Neural crest cell (in vitro differentiated cells): ENCODE measurements around the gene RFC1. TPM values are rescaled to one million over a fixed set of nuclear protein-coding genes. Genes with fewer than 3 reads are reported as not detected.
"Not testable (repeated sequence)": the region's sequence is repeated elsewhere in the genome, so short reads cannot be mapped to it uniquely, and the experiment has no call there.

ENCODE experiments used
- DNase-seq: peaks from one replicate; pipeline ENCODE4 v3.0.0; 2021; ENCODE audit warnings: low read depth, mixed read lengths, low spot score
- H3K27ac Mint-ChIP-seq: one replicate; pipeline ENCODE4 v1.8.0; 2021; ENCODE audit warnings: mild to moderate bottlenecking, mixed read lengths; ENCODE audit not compliant: unreplicated experiment
- H3K27me3 Mint-ChIP-seq: 2 replicates; pipeline ENCODE4 v1.8.0; 2021; ENCODE audit warnings: low read depth, mild to moderate bottlenecking, mixed read lengths
- H3K36me3 Mint-ChIP-seq: 2 replicates; pipeline ENCODE4 v1.8.0; 2021; ENCODE audit warnings: low read depth, mild to moderate bottlenecking, mixed read lengths
- H3K4me1 Mint-ChIP-seq: 2 replicates; pipeline ENCODE4 v1.8.0; 2021; ENCODE audit warnings: mixed read lengths
- H3K4me3 Mint-ChIP-seq: one replicate; pipeline ENCODE4 v1.8.0; 2021; ENCODE audit warnings: mild to moderate bottlenecking, mixed read lengths
- H3K9me3 Mint-ChIP-seq: 2 replicates; pipeline ENCODE4 v1.8.0; 2021; ENCODE audit warnings: mixed read lengths
- total RNA-seq: library from RNA; stranded (reverse); gene quantifications from 2 replicates; pipeline ENCODE4 v1.2.1, GENCODE V29; 2021
- TF ChIP-seq, protein P1 (sequence below): fragments of 200-600 bp; sonication (generic); conservative IDR thresholded peaks from 2 replicates; pipeline ENCODE4 v1.5.0; 2021; ENCODE audit warnings: antibody characterized with exemption, mild to moderate bottlenecking

The RFC1 gene
- total RNA-seq, 1 donor from 2014 or later, result 69.3 TPM

DNA sequence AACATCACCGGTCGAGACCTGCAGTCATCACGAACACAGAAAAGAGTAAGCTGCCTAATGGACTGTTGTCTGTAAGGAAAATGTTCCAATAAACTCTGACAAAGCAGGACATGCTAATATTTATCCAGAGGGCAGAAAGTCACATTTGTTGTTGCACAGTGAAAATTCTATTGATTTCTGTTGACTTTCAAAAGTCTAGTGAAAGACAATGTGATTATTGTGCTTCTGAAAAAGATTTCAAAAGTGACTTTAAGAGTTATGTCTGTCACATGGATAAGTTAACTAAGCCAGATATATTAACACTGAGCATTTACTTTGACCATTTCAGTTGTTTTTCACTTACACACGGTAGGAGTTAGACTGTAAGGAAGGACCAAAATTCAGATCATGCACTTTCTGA, 9.3 kb upstream of the RFC1 start:
- Mint-ChIP-seq H3K36me3 (peaks cover 16% of the 10 kb centered on the region), H3K4me1 (no peaks in the 10 kb centered on the region)
- TF ChIP-seq, protein P1, sequence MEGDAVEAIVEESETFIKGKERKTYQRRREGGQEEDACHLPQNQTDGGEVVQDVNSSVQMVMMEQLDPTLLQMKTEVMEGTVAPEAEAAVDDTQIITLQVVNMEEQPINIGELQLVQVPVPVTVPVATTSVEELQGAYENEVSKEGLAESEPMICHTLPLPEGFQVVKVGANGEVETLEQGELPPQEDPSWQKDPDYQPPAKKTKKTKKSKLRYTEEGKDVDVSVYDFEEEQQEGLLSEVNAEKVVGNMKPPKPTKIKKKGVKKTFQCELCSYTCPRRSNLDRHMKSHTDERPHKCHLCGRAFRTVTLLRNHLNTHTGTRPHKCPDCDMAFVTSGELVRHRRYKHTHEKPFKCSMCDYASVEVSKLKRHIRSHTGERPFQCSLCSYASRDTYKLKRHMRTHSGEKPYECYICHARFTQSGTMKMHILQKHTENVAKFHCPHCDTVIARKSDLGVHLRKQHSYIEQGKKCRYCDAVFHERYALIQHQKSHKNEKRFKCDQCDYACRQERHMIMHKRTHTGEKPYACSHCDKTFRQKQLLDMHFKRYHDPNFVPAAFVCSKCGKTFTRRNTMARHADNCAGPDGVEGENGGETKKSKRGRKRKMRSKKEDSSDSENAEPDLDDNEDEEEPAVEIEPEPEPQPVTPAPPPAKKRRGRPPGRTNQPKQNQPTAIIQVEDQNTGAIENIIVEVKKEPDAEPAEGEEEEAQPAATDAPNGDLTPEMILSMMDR, result no peak

GRCh38 chr4:39371209-39371608, 5.0 kb upstream of the RFC1 start:
- H3K4me3 Mint-ChIP-seq, H3K27ac Mint-ChIP-seq, H3K4me1 Mint-ChIP-seq, DNase-seq: not testable (repeated sequence)
- Mint-ChIP-seq H3K27me3 (peaks cover 31% of the 10 kb centered on the region), H3K9me3 (peaks cover 13% of the 10 kb centered on the region), H3K36me3 (peaks cover 14% of the 10 kb centered on the region)

More for the DNA sequence above, 9.3 kb upstream of the RFC1 start:
- Mint-ChIP-seq H3K4me3 (no peak overlapping the region), H3K9me3 (peaks cover 10% of the 10 kb centered on the region), H3K27ac (no peak overlapping the region), H3K27me3 (peaks cover 53% of the 10 kb centered on the region)
- no peak for DNase-seq

DNA sequence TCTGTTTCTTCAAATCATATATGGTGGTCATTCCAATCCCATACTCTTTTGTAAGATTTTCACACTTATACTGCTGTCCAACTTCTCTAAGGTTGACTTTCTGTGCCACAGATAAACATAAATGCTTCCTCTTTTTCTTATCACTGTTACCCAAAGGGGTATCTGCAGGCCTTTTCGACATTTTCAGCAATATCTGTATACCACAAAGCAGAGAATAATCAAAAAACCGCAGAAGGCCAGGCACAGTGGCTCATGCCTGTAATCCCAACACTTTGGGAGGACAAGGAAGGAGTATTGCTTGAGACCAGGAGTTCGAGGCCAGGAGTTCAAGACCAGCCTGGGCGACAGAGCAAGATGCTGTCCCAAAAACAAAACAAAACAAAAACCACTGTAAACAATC, 3.1 kb upstream of the RFC1 start:
- no peak for DNase-seq
- Mint-ChIP-seq H3K4me1 (peaks cover 13% of the 10 kb centered on the region), H3K9me3 (peaks cover 9% of the 10 kb centered on the region), H3K27ac (no peak overlapping the region), H3K27me3 (peaks cover 19% of the 10 kb centered on the region), H3K36me3 (peaks cover 14% of the 10 kb centered on the region), H3K4me3 (no peak overlapping the region)
- TF ChIP-seq, protein P1, result no peak

GRCh38 chr4:39367166-39367565, 1.0 kb upstream of the RFC1 start:
- TF ChIP-seq, protein P1, result no peak
- Mint-ChIP-seq H3K36me3 (peaks cover 9% of the 10 kb centered on the region), H3K4me1 (peaks cover 24% of the 10 kb centered on the region), H3K27me3 (peaks cover 17% of the 10 kb centered on the region), H3K4me3 (peak overlapping the region; percentile 97), H3K27ac (no peak overlapping the region), H3K9me3 (peaks cover 9% of the 10 kb centered on the region)
- no peak for DNase-seq

DNA sequence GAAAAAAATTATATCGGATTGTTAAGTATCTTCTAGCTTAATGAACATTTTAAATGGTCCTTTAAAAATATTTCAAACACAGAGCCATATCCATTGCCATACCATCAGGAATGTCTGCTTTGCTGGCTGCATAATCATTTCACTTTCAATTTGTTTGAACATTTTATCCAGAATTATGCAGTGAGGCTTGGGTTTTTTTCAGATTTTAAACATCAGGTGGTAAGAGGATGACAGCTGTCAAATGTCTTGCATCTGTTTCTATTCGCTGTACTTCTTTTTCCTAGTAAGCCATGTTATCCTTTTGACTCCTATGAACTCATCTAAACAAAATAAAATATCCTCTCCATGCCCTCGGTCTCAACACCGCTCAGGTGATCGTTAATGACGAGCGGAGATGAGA, 802 bp downstream of the RFC1 start:
- peak overlapping the region; percentile 97 for H3K4me3 Mint-ChIP-seq
- peaks cover 14% of the 10 kb centered on the region for H3K27me3 Mint-ChIP-seq
- no peak for DNase-seq
- peaks cover 25% of the 10 kb centered on the region for H3K4me1 Mint-ChIP-seq
- H3K9me3 Mint-ChIP-seq, result peaks cover 7% of the 10 kb centered on the region
- H3K27ac Mint-ChIP-seq, result peak overlapping the region; percentile 98
- peaks cover 3% of the 10 kb centered on the region for H3K36me3 Mint-ChIP-seq
- TF ChIP-seq, protein P1, result no peak

- Mint-ChIP-seq H3K27ac (no peak overlapping the region), H3K27me3 (peaks cover 7% of the 10 kb centered on the region), H3K4me3 (peak overlapping the region; percentile 82), H3K9me3 (peaks cover 4% of the 10 kb centered on the region), H3K36me3 (no peaks in the 10 kb centered on the region), H3K4me1 (peaks cover 25% of the 10 kb centered on the region)
- DNase-seq, result no peak
- TF ChIP-seq, protein P1, result no peak
Measured at GRCh38 chr4:39363773-39364393, 2.3 kb downstream of the RFC1 start.
